ENCODE measurements around the gene DACT3.

DACT3 gene

DNA sequence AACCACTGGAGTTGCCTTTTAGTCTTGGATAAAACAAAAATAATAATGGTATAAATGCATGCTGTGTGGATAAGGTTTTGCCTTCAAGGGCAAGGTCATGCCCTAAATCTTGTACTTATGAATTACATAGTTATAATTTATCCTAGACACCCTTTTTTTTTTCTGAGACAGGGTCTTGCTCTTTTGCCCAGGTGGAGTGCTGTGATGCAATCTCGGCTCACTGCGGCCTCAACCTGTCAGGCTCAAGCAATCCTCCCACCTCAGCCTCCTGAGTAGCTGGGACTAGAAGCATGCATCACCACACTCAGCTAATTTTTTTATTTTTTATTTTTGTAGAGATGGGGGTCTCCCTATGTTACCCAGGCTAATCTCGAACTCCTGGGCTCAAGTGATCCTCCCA lies 7.7 kb upstream of the DACT3 start:
- no peak for DNase-seq (ENCODE audit: low spot score)

GRCh38 chr19:46665072-46665471 lies 4.1 kb upstream of the DACT3 start:
- DNase-seq (ENCODE audit: low spot score): no peak

DNA sequence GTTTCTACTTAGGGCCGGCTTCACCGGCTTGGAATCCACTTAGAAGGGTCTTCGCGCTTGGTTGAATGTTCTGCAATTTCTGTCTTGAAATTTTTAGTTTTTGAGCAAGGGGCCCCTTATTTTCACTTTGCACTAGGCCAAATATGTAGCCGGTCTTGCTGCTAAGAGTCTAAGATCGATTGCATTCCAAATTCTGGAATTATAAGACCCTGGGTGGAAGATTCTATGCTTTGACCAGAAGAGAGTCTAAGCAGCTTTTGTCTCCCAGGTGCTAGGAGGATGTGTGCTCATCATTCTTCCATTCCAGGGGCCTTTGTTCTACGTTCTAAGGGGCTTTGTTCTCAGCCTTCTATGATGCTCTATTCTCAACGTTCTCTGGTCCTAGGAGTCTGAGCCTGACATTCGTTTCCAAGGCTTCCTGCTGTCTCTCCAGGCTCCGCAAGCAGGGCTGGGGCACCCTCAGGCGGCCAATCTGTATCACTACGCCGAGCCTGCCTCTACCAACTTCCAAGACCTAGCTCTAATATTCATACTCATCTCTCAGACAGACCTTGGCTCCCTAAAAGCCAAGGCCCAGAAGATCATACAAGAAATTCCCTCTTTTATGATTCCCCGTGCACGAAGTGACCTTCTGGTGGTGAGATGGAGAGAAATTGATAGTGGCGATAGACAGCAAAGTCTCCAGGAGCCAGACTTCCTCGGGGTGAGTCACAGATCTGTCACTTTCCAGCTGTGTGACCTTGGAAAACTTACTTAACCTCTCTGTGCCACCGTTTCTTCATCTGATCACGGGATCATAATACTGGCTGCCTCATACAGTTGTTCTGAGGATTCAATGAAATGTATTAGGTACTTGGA lies 982 bp upstream of the DACT3 start:
- peak; percentile 80 for DNase-seq (ENCODE audit: low spot score)

GRCh38 chr19:46660551-46661019 lies 397 bp downstream of the DACT3 start:
- DNase-seq (ENCODE audit: low spot score): no peak

GRCh38 chr19:46660008-46660517 lies 919 bp downstream of the DACT3 start:
- DNase-seq (ENCODE audit: low spot score): no peak

DNA sequence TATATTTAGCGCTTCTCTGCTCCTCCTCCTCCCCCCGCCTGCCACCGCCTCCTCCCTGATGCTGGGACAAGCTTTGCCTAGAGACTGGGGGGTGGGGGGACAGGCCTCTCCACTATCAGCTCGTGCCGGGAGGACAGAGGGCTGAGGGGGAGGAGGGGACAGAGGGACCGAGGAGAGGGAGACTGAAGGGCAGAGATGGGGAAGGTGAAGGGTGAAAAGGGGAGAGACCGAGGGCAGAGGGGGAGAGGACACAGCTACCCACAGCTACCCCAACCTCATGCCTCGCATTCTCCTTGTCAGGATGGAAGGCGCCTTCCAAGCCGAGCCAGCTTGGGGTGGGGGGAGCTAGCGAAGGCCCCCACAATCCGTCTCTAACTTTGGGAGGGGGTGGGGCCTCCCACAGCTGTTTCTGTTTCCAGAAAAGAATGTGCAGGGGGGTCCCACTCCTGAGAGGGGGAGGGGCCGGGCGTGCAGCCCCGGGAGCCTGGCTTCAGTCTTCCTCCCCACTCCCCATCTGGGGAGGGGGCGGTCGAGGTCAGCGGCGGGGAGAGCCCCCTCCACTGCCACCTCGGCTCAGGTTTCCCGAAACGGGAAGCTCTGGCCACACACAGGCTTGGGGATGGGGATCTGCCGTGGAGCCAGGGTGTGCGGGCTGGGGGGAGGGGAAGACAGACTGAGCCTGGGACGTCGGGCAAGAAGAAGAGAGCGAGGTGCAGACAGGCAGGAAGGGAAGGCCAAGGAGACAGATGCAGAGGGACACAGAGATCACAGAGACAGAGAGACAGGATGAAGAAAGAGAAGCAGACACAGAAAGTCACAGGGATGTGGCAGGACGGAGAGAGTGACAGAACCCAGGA lies 1.6 kb downstream of the DACT3 start:
- no peak for DNase-seq (ENCODE audit: low spot score)

- DNase-seq (ENCODE audit: low spot score): no peak
Observed at GRCh38 chr19:46656541-46656940, 4.4 kb downstream of the DACT3 start.

DNA sequence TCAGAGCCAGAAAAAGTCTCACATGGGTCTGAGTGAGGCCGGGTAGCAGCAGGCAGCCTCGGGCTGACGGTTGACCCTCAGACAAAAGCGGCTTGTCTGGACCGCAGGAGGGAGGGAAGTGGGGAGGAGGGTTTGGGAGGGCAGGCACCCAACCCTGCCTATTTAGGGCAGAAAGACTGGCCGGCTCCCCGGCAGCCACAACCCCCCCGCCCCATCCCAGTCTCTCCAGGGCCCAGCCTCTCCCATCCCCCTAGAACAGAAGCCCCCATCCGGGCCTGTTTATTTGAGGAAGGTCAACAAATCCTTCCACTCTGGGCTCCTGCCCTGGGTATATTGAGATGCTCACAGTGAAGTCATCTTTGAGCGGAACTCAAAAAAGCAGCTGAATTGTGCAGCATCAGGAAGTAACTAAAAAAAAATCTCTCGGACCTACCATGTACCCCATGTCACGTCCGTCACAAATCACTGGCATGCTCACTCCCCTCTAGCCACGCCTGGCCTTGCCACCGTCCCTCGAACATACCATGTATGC lies 6.3 kb downstream of the DACT3 start:
- no peak for DNase-seq (ENCODE audit: low spot score)

DNA sequence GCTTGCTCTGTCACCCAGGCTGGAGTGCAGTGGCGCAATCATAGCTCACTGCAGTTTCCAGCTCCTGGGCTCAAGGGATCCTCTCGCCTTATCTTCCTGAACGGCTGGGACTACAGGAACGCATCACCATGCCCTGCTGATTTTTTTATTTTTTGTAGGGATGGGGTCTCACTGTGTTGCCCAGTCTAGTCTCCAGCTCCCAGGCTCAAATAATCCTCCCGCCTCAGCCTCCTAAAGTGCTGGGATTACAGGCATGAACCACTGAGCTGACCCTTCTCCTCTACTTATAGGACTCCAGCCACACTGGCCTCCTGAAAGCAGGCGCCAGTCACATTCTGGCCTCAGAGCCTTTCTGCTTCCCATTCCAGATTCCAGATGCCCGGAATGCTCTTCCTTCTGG lies 10.5 kb downstream of the DACT3 start:
- DNase-seq (ENCODE audit: low spot score): no peak

GRCh38 chr19:46648961-46649960 lies 11.7 kb downstream of the DACT3 start:
- no peak for DNase-seq (ENCODE audit: low spot score)

GRCh38 chr19:46648060-46648960 lies 12.7 kb downstream of the DACT3 start:
- no peak for DNase-seq (ENCODE audit: low spot score)

DNA sequence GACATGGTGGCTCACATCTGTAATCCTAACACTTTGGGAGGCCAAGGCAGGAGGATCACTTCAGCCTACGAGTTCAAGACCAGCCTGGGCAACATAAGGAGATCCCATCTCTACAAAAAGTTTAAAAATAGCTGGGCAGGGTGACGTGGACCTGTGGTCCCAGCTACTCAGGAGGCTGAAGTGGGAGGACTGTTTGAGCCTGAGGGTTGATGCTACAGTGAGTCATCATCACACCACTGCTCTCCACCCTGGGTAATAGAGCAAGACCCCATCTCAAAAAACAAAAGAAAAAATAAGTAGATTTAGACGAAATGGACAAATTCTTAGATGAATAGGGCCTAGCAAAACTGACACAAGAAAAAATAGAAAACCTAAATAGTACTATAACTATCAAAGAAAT lies 14.6 kb downstream of the DACT3 start:
- no peak for DNase-seq (ENCODE audit: low spot score)

- no peak for DNase-seq (ENCODE audit: low spot score)
Observed at GRCh38 chr19:46644720-46645119, 16.3 kb downstream of the DACT3 start.

DNA sequence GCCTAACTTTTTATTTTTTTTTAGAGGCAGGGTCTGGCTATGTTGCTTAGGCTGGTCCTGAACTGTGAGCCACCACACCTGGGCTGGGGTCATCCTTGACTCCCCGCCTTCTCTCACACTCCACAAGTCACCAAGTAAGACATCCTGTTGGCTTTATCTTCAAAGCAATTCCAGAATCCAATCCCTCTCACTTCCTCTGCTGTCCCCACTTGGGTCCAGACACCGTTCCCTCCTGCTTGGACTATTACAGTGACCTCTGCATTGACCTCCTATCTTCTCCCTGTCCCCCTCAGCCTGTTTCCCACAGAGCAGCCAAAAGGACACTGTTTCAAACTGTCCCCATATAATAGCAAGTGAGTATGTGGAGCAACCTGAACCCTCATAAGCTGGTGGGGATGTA lies 20.3 kb downstream of the DACT3 start:
- no peak for DNase-seq (ENCODE audit: low spot score)

GRCh38 chr19:46639358-46640182 lies 21.4 kb downstream of the DACT3 start:
- DNase-seq (ENCODE audit: low spot score): no peak

DNA sequence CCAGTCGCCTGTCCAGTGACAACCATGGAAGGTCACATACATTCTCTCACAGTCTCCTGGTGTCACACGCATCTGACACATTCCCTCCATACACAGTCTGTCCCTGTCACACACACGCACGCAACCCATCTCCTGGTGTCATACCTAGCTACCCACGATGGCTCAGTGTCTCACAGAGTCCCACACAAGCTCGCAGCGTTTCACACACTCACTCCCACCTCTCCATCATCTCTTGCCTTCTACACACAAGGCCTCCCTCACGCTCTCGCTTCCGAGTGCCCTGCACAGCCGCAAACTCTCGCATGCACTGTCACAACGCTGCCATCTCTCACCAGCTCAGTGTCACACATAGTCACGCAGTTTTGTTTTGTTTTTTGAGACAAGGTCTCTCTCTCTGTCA lies 23.8 kb downstream of the DACT3 start:
- no peak for DNase-seq (ENCODE audit: low spot score)

DNA sequence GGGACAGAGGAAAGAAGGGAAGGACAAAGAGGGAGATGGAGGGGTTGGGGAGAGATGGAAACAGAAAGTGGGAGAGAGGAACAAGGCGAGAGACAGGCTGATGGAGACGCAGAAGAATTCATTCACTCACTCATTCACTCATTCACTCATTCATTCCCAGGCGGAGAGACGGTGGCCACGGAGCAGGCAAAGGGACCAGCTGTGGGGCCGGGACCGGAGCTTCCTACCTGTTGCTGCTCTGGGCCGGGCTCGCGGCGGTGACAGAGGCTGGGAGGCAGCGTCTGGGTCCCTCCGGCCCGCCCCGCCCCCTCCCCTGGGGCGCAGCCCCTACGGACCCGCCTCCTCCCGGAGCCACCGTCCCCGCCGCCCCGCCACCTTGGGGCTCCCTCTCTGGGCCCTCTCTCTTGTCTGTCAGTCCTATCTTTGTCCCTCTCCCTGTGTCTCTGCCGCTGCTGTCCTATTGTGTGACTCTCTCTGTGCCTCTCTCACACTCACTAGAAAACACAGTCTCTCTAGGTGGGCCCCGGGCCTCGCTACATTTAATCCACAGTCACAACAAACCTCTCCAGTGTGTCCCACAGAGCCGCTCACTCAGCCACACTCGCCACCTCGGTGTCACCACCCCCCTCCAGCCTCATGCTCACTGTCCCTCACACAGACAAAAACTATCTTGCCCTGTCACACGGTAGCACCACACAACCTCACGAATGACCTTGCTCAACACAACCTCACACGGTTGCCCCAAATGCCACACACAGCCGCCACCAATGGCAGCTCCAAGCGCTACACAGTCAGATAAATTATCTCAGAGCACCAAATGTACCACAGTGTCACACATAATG lies 24.8 kb downstream of the DACT3 start, which contains the start of gene GNG8:
GNG8 (minus strand) TSS at position 283 of the 842 bp plus-strand sequence. CDS start 1,520 bp downstream, outside the sequence.
- no peak for DNase-seq (ENCODE audit: low spot score)

- DNase-seq (ENCODE audit: low spot score): no peak
Observed at GRCh38 chr19:46634656-46635218, 26.2 kb downstream of the DACT3 start.
